GM12801 (cell line): Measurements from ENCODE around the gene HSPA4L.

Experiments used
- CTCF ChIP-seq: IDR thresholded peaks from one replicate; pipeline ENCODE4 v1.5.1; 2011; ENCODE audit warnings: control low read depth; ENCODE audit not compliant: insufficient read length; ENCODE audit errors: extremely low read depth

HSPA4L gene

GRCh38 chr4:127782275-127783025 is at the start of gene HSPA4L:
Gene HSPA4L, plus strand, starts transcription at chr4:127782322. Its CDS starts 229 bp downstream, at chr4:127782551.
- no peak for TF ChIP-seq CTCF

- no peak for TF ChIP-seq CTCF
These were observed 49.3 kb upstream of the HSPA4L start for GRCh38 chr4:127732623-127733328.

GRCh38 chr4:127734976-127735375 is 47.1 kb upstream of the HSPA4L start:
- TF ChIP-seq CTCF: no peak

- no peak for TF ChIP-seq CTCF
These were observed 44.8 kb upstream of the HSPA4L start for GRCh38 chr4:127737295-127737694.

- TF ChIP-seq CTCF: no peak
These were observed 40.9 kb upstream of the HSPA4L start for GRCh38 chr4:127741247-127741646.

- TF ChIP-seq CTCF: no peak
These were observed 34.2 kb upstream of the HSPA4L start for GRCh38 chr4:127747883-127748282.

GRCh38 chr4:127748957-127749356 is 33.2 kb upstream of the HSPA4L start:
- TF ChIP-seq CTCF: no peak
